ENCODE results near the gene DNAH3.
"Not testable (repeated sequence)": the region's sequence is repeated elsewhere in the genome, so short reads cannot be mapped to it uniquely, and the experiment has no call there.

Gene DNAH3

GRCh38 chr16:21060027-21060510 lies 90.6 kb downstream of the DNAH3 start:
- FAIRE-seq = no peak

GRCh38 chr16:21057875-21058274 lies 92.8 kb downstream of the DNAH3 start:
- no peak for FAIRE-seq

GRCh38 chr16:21056396-21056795 lies 94.2 kb downstream of the DNAH3 start:
- FAIRE-seq = no peak

GRCh38 chr16:21055738-21056137 lies 94.9 kb downstream of the DNAH3 start:
- not testable (repeated sequence) for FAIRE-seq

GRCh38 chr16:21053590-21053989 lies 97.1 kb downstream of the DNAH3 start:
- FAIRE-seq = no peak

GRCh38 chr16:21048091-21048912 lies 102.3 kb downstream of the DNAH3 start:
- not testable (repeated sequence) for FAIRE-seq

- no peak for FAIRE-seq
Observed at GRCh38 chr16:21038197-21038596, 112.4 kb downstream of the DNAH3 start.

- FAIRE-seq = no peak
Observed at GRCh38 chr16:21037736-21038135, 112.9 kb downstream of the DNAH3 start.

GRCh38 chr16:21037168-21037567 lies 113.5 kb downstream of the DNAH3 start:
- FAIRE-seq = no peak

- no peak for FAIRE-seq
Observed at GRCh38 chr16:21036471-21036870, 114.2 kb downstream of the DNAH3 start.

GRCh38 chr16:21033704-21034103 lies 116.9 kb downstream of the DNAH3 start:
- peak; percentile 45 for FAIRE-seq

GRCh38 chr16:21033264-21033663 lies 117.4 kb downstream of the DNAH3 start:
- no peak for FAIRE-seq

- no peak for FAIRE-seq
Observed at GRCh38 chr16:21028728-21029127, 121.9 kb downstream of the DNAH3 start.

GRCh38 chr16:21026846-21027245 lies 123.8 kb downstream of the DNAH3 start:
- FAIRE-seq = no peak

GRCh38 chr16:21023509-21024202 lies 127.0 kb downstream of the DNAH3 start:
- no peak for FAIRE-seq

- FAIRE-seq = no peak
Observed at GRCh38 chr16:21021316-21021715, 129.3 kb downstream of the DNAH3 start.

GRCh38 chr16:21009815-21010214 lies 140.8 kb downstream of the DNAH3 start:
- no peak for FAIRE-seq

GRCh38 chr16:21005008-21005407 lies 145.6 kb downstream of the DNAH3 start:
- FAIRE-seq = no peak

- no peak for FAIRE-seq
Observed at GRCh38 chr16:21001262-21001661, 149.4 kb downstream of the DNAH3 start.

GRCh38 chr16:20997147-20997546 lies 153.5 kb downstream of the DNAH3 start:
- FAIRE-seq = no peak

GRCh38 chr16:20995711-20996110 lies 154.9 kb downstream of the DNAH3 start:
- no peak for FAIRE-seq

- FAIRE-seq = not testable (repeated sequence)
Observed at GRCh38 chr16:20989496-20990070, 161.1 kb downstream of the DNAH3 start.

- no peak for FAIRE-seq
Observed at GRCh38 chr16:20987049-20987448, 163.6 kb downstream of the DNAH3 start.

- FAIRE-seq = no peak
Observed at GRCh38 chr16:20984019-20984418, 166.6 kb downstream of the DNAH3 start.
